ENCODE measurements around the gene LMO1.

Gene LMO1

GRCh38 chr11:8263109-8263768 is 439 bp downstream of the LMO1 start:
- DNase-seq (ENCODE audit: insufficient read length, low spot score) (no peak), FAIRE-seq (no peak)
- TF ChIP-seq CTCF (IDR thresholded peaks at IDR 0.05; ENCODE audit: insufficient read depth, missing control alignments), result no peak

- no peak for DNase-seq (ENCODE audit: insufficient read length, low spot score)
- TF ChIP-seq CTCF (IDR thresholded peaks at IDR 0.05; ENCODE audit: insufficient read depth, missing control alignments), result no peak
- FAIRE-seq, result no peak
These were observed 1.0 kb downstream of the LMO1 start for GRCh38 chr11:8262552-8263108.

GRCh38 chr11:8261921-8262551 is 1.6 kb downstream of the LMO1 start:
- TF ChIP-seq CTCF (IDR thresholded peaks at IDR 0.05; ENCODE audit: insufficient read depth, missing control alignments), result no peak
- FAIRE-seq, result no peak
- DNase-seq (ENCODE audit: insufficient read length, low spot score), result no peak

GRCh38 chr11:8261291-8261690 is 2.4 kb downstream of the LMO1 start:
- TF ChIP-seq CTCF (IDR thresholded peaks at IDR 0.05; ENCODE audit: insufficient read depth, missing control alignments), result no peak
- FAIRE-seq (no peak), DNase-seq (ENCODE audit: insufficient read length, low spot score) (no peak)

- DNase-seq (ENCODE audit: insufficient read length, low spot score), result no peak
- FAIRE-seq, result no peak
- no peak for TF ChIP-seq CTCF (IDR thresholded peaks at IDR 0.05; ENCODE audit: insufficient read depth, missing control alignments)
These were observed 3.3 kb downstream of the LMO1 start for GRCh38 chr11:8260202-8260966.

GRCh38 chr11:8259306-8259959 is 4.2 kb downstream of the LMO1 start:
- FAIRE-seq (no peak), DNase-seq (ENCODE audit: insufficient read length, low spot score) (no peak)
- TF ChIP-seq CTCF (IDR thresholded peaks at IDR 0.05; ENCODE audit: insufficient read depth, missing control alignments), result no peak

Data from D721Med (cell line).